ENCODE measurements around the gene AHRR. TPM values are rescaled to one million over a fixed set of nuclear protein-coding genes. Genes with fewer than 3 reads are reported as not detected.

Gene AHRR
- total RNA-seq, 1 donor from 2014 or later: 2.6 TPM

DNA sequence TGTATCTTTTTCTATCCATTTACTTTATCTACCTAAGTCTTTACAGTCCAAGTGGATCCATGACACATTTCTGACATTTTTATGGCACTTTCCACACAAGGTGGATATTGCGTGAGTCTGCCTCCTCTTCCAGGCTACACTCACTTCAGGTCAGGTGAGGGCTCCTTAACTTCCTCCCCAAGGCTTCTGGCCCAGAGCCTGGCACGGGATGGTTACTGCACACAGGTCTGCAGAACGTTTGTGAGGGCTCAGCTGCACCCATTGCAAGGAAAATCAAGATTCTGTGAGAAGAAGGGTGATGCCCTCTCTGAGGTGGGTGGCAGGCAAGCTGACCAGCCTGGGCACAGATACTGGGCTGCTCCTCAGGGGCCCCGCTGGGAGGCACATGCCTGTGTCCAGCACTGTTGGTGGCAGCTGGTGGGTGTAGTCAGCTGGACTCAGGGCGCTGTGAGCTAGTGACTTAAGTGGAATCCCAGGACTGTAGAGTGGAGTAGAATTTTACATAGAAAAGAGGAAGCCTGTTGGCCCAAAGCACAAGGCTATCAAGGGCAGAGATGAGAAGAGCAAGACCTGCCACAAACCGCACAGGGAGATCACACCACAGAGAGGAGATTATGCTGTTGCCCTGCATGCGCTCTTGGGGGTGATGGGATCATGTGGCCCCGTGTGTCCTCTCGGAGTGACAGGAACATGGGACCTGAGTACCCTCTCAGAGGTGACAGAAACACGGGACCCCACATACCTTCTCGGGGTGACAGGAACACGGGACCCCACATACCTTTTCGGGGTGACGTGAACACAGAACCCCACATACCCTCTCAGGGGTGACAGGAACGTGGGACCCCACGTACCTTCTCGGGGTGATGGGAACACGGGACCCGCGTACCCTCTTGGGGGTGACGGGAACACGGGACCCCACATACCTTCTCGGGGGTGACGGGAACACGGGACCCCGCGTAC is 21.3 kb downstream of the AHRR start:
- TF ChIP-seq, protein P1, sequence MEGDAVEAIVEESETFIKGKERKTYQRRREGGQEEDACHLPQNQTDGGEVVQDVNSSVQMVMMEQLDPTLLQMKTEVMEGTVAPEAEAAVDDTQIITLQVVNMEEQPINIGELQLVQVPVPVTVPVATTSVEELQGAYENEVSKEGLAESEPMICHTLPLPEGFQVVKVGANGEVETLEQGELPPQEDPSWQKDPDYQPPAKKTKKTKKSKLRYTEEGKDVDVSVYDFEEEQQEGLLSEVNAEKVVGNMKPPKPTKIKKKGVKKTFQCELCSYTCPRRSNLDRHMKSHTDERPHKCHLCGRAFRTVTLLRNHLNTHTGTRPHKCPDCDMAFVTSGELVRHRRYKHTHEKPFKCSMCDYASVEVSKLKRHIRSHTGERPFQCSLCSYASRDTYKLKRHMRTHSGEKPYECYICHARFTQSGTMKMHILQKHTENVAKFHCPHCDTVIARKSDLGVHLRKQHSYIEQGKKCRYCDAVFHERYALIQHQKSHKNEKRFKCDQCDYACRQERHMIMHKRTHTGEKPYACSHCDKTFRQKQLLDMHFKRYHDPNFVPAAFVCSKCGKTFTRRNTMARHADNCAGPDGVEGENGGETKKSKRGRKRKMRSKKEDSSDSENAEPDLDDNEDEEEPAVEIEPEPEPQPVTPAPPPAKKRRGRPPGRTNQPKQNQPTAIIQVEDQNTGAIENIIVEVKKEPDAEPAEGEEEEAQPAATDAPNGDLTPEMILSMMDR (IDR thresholded peaks at IDR 0.05; ENCODE audit: insufficient read depth, low read length, poor library complexity, severe bottlenecking): no peak
- Histone ChIP-seq H3K36me3 (ENCODE audit: control insufficient read depth, insufficient read depth, low read length) (no peaks in the 10 kb centered on the region), H3K4me3 (ENCODE audit: low read depth, low read length) (no peak overlapping the region), H3K27me3 (ENCODE audit: control insufficient read depth, insufficient read depth, low read length) (no peaks in the 10 kb centered on the region)
- no peak for DNase-seq (ENCODE audit: low read depth)

DNA sequence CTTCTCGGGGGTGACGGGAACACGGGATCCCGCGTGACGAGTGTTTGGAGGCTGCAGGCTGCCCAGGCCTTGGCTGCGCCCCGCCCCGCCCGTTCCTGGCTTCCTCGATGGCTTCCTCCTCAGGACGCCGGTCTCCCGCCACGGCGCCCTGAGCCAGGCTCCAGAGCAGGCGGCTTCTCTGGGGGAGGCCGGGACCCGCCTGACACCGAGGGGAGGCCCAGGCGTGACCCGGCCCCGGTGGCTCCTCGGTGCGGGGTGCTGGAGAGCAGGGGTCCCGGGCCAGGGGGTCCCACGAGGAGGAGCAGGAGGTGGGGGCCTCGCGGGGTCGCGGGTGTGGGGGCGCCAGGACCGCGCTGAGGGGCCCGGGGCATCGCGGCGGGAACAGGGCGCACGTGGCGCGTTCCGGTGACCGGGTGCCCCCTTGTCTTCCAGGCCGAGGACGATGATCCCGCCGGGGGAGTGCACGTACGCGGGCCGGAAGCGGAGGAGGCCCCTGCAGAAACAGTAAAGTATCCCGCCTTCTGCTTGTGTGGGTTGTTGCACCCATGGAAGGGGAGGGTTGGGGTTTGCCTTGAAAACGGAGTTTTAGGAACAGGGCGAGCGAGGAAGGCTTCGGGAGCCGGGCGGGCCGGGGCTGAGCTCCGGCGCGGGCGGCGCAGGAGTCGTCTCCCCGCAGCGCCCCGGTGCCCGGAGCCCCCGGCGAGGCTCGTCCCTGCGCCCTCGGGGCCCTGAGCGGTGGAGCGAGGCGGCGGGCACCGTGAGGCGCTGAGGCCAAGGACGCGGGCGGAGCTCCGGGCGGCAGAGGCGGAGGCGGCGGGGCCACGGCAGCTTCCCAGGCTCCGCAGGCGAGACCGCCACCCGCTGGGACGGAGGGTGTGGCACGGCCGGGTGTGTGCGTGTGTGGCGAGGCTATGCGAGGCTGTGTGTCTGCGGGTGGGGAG is 22.2 kb downstream of the AHRR start:
- peak overlapping the region; percentile 17 for H3K4me3 ChIP-seq (ENCODE audit: low read depth, low read length)
- TF ChIP-seq, protein P1 (IDR thresholded peaks at IDR 0.05; ENCODE audit: insufficient read depth, low read length, poor library complexity, severe bottlenecking): no peak
- no peaks in the 10 kb centered on the region for H3K27me3 ChIP-seq (ENCODE audit: control insufficient read depth, insufficient read depth, low read length)
- no peak for DNase-seq (ENCODE audit: low read depth)
- H3K36me3 ChIP-seq (ENCODE audit: control insufficient read depth, insufficient read depth, low read length): no peaks in the 10 kb centered on the region

DNA sequence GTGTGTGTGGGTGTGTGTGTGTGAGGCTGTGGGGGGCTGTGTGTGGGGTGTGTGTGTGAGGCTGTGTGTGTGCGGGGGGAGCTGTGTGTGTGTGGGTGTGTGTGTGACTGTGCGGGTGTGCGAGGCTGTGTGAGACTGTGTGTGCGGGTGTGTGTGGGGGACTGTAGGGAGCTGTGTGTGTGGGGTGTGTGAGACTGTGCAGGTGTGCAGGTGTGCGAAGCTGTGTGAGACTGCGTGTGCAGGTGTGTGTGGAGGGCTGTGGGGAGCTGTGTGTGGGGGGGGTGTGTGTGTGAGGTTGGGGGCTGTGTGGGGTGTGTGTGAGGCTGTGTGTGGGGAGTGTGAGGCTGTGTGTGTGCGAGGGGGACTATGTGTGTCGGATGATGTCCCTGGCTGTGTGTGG is 23.2 kb downstream of the AHRR start:
- no peak for DNase-seq (ENCODE audit: low read depth)
- Histone ChIP-seq H3K27me3 (ENCODE audit: control insufficient read depth, insufficient read depth, low read length) (no peaks in the 10 kb centered on the region), H3K4me3 (ENCODE audit: low read depth, low read length) (no peak overlapping the region), H3K36me3 (ENCODE audit: control insufficient read depth, insufficient read depth, low read length) (no peaks in the 10 kb centered on the region)
- TF ChIP-seq, protein P1 (IDR thresholded peaks at IDR 0.05; ENCODE audit: insufficient read depth, low read length, poor library complexity, severe bottlenecking): no peak

DNA sequence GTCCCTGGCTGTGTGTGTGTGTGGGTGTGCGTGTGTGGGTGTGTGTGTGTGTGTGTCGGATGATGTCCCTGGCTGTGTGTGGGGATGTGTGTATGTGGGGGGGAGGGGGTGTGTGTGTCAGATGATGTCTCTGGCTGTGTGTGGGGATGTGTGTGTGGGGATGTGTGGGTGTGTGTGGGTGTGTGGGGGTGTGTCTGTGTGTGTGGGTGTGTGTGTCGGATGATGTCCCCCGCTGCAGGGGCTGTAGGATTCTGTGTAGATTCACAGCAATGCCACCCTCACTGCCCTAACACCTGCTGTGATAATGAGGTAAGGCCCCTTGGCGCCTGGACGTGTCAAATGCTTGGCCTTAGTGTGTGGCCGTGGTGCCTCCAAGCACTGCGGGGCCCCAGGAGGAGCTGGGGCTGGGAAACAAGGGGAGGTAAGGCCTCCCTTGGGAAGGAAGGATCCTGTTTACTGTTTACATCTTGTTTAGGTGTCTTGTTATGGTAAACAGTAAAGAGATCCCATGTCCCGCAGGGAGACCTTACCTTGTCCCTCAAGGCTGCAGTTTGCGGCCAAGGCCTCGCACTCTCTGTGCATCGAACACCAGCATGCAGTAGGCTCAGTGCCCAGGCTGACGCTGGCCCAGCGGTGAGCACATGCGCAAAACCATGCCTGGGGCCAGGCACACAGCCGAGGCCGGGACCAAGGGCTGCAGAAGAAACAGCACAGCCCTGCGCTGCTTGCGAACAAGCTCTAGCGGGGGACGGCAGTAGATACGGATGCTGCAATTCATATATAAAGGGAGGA is 24.1 kb downstream of the AHRR start:
- no peak for DNase-seq (ENCODE audit: low read depth)
- no peaks in the 10 kb centered on the region for H3K36me3 ChIP-seq (ENCODE audit: control insufficient read depth, insufficient read depth, low read length)
- TF ChIP-seq, protein P1 (IDR thresholded peaks at IDR 0.05; ENCODE audit: insufficient read depth, low read length, poor library complexity, severe bottlenecking): no peak
- H3K27me3 ChIP-seq (ENCODE audit: control insufficient read depth, insufficient read depth, low read length): no peaks in the 10 kb centered on the region
- H3K4me3 ChIP-seq (ENCODE audit: low read depth, low read length): no peak overlapping the region

DNA sequence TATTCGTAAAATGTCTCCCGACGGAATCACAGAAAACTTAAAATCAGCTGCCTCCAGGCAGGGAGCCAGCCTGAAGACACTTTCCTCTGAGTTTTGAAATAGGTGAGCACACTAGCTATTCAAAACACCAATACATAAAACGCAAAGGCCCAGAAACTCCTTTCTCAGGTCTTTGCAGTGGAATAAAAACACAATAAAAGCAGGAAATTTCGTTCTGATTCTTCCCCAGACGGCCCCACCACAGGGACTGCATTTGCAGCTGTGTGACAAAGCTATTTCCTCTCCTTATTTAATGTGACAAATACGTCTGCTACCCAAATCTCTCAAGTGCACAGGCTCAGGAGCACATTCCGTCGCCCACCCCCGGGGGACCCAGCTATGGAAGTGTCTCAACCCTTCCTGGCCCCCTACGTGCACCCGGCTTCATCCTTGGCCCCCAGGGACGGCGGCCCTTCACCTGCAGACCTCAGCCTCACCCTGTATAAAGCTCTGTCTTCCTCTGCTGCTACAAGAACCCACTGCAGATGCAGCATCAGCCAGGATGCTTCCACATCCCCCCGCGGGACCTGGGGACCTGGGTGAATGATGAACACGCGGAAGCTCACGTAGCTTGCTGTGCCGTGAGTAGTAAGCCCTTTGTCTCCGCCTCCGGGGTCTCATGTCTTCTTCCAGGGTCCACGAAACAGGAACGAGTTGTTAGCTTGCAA is 24.9 kb downstream of the AHRR start:
- H3K36me3 ChIP-seq (ENCODE audit: control insufficient read depth, insufficient read depth, low read length): no peaks in the 10 kb centered on the region
- DNase-seq (ENCODE audit: low read depth): no peak
- H3K27me3 ChIP-seq (ENCODE audit: control insufficient read depth, insufficient read depth, low read length): no peaks in the 10 kb centered on the region
- TF ChIP-seq, protein P1 (IDR thresholded peaks at IDR 0.05; ENCODE audit: insufficient read depth, low read length, poor library complexity, severe bottlenecking): no peak
- no peak overlapping the region for H3K4me3 ChIP-seq (ENCODE audit: low read depth, low read length)
